ENCODE measurements around the gene RUFY3. TPM values are rescaled to one million over a fixed set of nuclear protein-coding genes. Genes with fewer than 3 reads are reported as not detected.

Gene RUFY3, protein sequence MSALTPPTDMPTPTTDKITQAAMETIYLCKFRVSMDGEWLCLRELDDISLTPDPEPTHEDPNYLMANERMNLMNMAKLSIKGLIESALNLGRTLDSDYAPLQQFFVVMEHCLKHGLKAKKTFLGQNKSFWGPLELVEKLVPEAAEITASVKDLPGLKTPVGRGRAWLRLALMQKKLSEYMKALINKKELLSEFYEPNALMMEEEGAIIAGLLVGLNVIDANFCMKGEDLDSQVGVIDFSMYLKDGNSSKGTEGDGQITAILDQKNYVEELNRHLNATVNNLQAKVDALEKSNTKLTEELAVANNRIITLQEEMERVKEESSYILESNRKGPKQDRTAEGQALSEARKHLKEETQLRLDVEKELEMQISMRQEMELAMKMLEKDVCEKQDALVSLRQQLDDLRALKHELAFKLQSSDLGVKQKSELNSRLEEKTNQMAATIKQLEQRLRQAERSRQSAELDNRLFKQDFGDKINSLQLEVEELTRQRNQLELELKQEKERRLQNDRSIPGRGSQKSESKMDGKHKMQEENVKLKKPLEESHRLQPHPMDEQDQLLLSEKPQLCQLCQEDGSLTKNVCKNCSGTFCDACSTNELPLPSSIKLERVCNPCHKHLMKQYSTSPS
- 31.1 and 35.6 TPM in 2 replicates for total RNA-seq

DNA sequence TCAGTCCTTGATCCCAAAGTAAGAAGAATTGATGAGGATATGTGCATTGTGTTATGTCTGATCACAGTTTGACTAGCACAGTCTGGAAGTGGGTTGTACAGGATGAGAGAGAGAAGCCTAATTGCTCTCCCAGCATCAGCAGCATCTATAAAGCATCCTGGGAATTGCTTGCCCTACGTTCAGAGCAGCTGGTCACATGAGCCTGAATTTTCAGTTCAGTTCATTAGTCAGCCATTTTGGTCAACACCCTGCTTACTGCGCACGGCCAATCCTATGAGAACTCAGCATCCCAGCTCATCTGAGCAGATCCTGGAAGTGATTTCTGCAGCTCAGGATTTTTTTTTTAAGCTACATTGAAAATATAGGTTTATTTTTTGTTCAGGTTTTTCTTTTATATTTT is at the start of gene RUFY3:
TSS of gene RUFY3 (plus strand) at position 218 of the 400 bp plus-strand sequence. CDS start 610 bp downstream, outside the sequence.
- TF ChIP-seq, protein P1, sequence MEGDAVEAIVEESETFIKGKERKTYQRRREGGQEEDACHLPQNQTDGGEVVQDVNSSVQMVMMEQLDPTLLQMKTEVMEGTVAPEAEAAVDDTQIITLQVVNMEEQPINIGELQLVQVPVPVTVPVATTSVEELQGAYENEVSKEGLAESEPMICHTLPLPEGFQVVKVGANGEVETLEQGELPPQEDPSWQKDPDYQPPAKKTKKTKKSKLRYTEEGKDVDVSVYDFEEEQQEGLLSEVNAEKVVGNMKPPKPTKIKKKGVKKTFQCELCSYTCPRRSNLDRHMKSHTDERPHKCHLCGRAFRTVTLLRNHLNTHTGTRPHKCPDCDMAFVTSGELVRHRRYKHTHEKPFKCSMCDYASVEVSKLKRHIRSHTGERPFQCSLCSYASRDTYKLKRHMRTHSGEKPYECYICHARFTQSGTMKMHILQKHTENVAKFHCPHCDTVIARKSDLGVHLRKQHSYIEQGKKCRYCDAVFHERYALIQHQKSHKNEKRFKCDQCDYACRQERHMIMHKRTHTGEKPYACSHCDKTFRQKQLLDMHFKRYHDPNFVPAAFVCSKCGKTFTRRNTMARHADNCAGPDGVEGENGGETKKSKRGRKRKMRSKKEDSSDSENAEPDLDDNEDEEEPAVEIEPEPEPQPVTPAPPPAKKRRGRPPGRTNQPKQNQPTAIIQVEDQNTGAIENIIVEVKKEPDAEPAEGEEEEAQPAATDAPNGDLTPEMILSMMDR (IDR thresholded peaks at IDR 0.05; ENCODE audit: insufficient read depth, low read length, poor library complexity, severe bottlenecking), result no peak
- no peaks in the 10 kb centered on the region for H3K27me3 ChIP-seq (ENCODE audit: control insufficient read depth, insufficient read depth, low read length)
- peak within 1 kb of the TSS; percentile 38 for H3K4me3 ChIP-seq (ENCODE audit: low read depth, low read length)
- DNase-seq (ENCODE audit: low read depth), result no peak
- no peaks in the 10 kb centered on the region for H3K36me3 ChIP-seq (ENCODE audit: control insufficient read depth, insufficient read depth, low read length)

DNA sequence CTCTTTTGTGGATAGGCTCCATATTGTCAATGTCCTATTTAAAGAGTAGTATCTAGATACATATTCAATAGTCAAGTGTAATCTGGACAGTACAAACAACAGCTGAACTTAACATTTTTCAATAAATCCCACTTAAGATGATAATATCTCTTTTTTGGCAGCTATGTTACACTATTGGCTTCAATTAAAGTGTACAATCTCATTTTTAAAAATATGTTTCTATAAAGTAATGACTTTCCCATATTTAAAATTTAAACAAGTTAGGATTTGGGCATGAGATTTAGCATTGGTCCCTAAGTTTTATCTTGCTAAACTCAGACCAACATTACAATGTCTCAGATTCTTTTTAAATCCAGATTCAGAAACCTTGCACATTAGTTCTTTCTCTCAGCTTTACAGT is 47.6 kb upstream of the RUFY3 start:
- no peaks in the 10 kb centered on the region for H3K27me3 ChIP-seq (ENCODE audit: control insufficient read depth, insufficient read depth, low read length)
- no peak for DNase-seq (ENCODE audit: low read depth)
- no peak overlapping the region for H3K4me3 ChIP-seq (ENCODE audit: low read depth, low read length)
- TF ChIP-seq, protein P1 (IDR thresholded peaks at IDR 0.05; ENCODE audit: insufficient read depth, low read length, poor library complexity, severe bottlenecking), result no peak
- H3K36me3 ChIP-seq (ENCODE audit: control insufficient read depth, insufficient read depth, low read length), result no peaks in the 10 kb centered on the region

DNA sequence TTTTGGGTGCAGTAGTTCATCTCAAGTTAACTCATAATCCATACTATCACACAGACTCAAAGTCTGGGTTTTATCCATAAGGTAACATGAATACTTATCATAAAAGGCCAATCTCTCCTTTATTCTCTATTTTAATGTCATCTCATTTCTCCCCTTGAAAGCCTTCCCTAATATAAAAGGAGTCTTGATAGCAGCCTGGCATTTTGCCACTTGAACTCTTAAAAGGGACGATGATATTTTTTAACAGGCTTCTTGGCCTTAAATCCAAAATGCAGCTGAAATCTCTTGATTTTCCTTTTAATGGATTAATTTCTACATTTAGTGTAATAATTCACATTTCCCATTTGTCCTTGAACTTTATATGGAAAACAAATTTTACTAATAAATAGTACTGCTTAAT is 47.0 kb upstream of the RUFY3 start:
- DNase-seq (ENCODE audit: low read depth), result no peak
- Histone ChIP-seq H3K36me3 (ENCODE audit: control insufficient read depth, insufficient read depth, low read length) (no peaks in the 10 kb centered on the region), H3K27me3 (ENCODE audit: control insufficient read depth, insufficient read depth, low read length) (no peaks in the 10 kb centered on the region), H3K4me3 (ENCODE audit: low read depth, low read length) (no peak overlapping the region)
- TF ChIP-seq, protein P1 (IDR thresholded peaks at IDR 0.05; ENCODE audit: insufficient read depth, low read length, poor library complexity, severe bottlenecking), result no peak

DNA sequence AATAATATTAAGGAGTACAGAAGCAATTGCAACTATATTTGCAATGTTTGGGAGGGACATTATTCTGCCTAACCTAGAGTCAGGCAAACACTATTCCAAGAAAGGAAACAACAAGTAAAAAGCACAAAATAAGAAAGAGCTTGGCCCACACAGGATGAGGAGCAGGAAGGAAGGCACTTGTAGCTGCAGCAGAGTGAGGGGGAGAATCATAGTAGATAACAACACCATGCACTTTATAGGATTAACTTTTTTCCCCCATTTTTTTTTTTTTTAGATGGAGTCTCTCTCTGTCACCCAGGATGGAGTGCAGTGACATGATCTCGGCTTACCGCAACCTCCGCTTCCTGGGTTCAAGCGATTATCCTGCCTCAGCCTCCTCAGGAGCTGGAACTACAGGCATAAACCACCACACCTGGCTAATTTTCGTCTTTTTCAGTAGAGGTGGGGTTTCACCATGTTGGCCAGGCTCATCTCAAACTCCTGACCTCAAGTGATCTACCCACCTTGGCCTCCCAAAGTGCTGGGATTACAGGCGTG is 45.1 kb upstream of the RUFY3 start:
- Histone ChIP-seq H3K4me3 (ENCODE audit: low read depth, low read length) (no peak overlapping the region), H3K27me3 (ENCODE audit: control insufficient read depth, insufficient read depth, low read length) (no peaks in the 10 kb centered on the region), H3K36me3 (ENCODE audit: control insufficient read depth, insufficient read depth, low read length) (no peaks in the 10 kb centered on the region)
- DNase-seq (ENCODE audit: low read depth), result no peak
- TF ChIP-seq, protein P1 (IDR thresholded peaks at IDR 0.05; ENCODE audit: insufficient read depth, low read length, poor library complexity, severe bottlenecking), result no peak

DNA sequence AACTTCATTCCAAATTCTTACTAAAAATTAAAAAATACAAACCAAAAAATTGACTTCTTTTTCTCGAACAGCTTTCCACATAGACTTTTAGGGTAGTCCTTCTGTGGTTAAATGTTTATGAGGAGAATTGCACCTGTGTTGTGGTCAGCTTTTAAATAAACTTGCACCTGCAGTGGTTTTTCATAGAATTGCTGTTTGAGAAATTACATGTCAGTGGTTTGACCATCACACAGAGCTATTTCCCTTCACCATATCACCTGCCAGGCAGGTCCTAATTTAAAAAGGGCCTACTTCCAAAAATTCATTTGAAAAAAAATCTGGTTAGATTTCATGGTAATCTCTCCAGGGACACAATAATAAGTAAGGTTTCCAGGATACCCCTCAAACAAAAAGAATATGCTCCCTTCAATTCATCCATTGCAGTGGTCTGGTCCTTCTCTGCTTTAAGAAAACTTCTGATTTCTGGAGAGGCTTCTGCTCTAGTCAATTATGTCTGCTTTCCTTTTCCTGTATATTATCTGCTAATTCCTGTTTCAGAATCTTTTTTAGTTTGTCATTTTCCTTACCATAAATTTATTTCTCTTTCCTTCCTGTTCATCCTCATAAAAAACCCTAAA is 43.3 kb upstream of the RUFY3 start:
- Histone ChIP-seq H3K4me3 (ENCODE audit: low read depth, low read length) (no peak overlapping the region), H3K36me3 (ENCODE audit: control insufficient read depth, insufficient read depth, low read length) (no peaks in the 10 kb centered on the region), H3K27me3 (ENCODE audit: control insufficient read depth, insufficient read depth, low read length) (no peaks in the 10 kb centered on the region)
- no peak for DNase-seq (ENCODE audit: low read depth)
- TF ChIP-seq, protein P1 (IDR thresholded peaks at IDR 0.05; ENCODE audit: insufficient read depth, low read length, poor library complexity, severe bottlenecking), result no peak

Data from kidney epithelial cell (primary cell).